H1 (cell line): ENCODE results near the gene OPHN1. TPM values are rescaled to one million over a fixed set of nuclear protein-coding genes. Genes with fewer than 3 reads are reported as not detected.

Experiments used
- CTCF ChIA-PET: fragments of 300-600 bp; sonication (Branson Sonifier 250); formaldehyde crosslinking; loops from one replicate; lab custom pipeline; 2021; ENCODE audit not compliant: partially characterized antibody; lab: Charles Lee
- POLR2A ChIA-PET: fragments of 300-600 bp; sonication (Branson Sonifier 250); formaldehyde crosslinking; loops from one replicate; lab custom pipeline; 2021; ENCODE audit warnings: inconsistent platforms; ENCODE audit not compliant: partially characterized antibody; lab: Charles Lee
- DNase-seq, 2 experiments: peaks; one replicate each; pipeline versions ENCODE4 v3.0.0 to v3.0.0-alpha.2; 2010 to 2022; ENCODE audit warnings: low spot score in 2 of 2, low read depth in 1 of 2, mixed read lengths in 1 of 2
- FAIRE-seq: peaks from 2 replicates; lab custom pipeline; 2011; peaks lifted over from hg19 to GRCh38; lab: Jason Lieb, UNC
- H2AFZ ChIP-seq: 2 replicates; pipeline ENCODE4 v1.8.1; 2012; ENCODE audit warnings: low read length, inconsistent platforms
- H2AK5ac ChIP-seq: 2 replicates; pipeline ENCODE4 v1.6.1; 2013; ENCODE audit warnings: low read depth, low read length
- H2BK120ac ChIP-seq: replicated peaks from 2 replicates; pipeline ENCODE3; 2013; ENCODE audit warnings: low read depth, low read length, inconsistent platforms
- H2BK12ac ChIP-seq: 2 replicates; pipeline ENCODE4 v1.6.1; 2013; ENCODE audit warnings: low read depth, low read length
- H2BK15ac ChIP-seq: 2 replicates; pipeline ENCODE4 v1.6.1; 2013; ENCODE audit warnings: low read length
- H2BK20ac ChIP-seq: 2 replicates; pipeline ENCODE4 v1.6.1; 2013; ENCODE audit warnings: low read length
- H2BK5ac ChIP-seq: 2 replicates; pipeline ENCODE4 v1.6.1; 2013; ENCODE audit warnings: low read depth, low read length
- H3K14ac ChIP-seq: 2 replicates; pipeline ENCODE4 v1.6.1; 2013; ENCODE audit warnings: inconsistent platforms; ENCODE audit not compliant: insufficient read length
- H3K18ac ChIP-seq: 2 replicates; pipeline ENCODE4 v1.6.1; 2013; ENCODE audit warnings: low read length; ENCODE audit errors: extremely low read depth
- H3K23ac ChIP-seq: 2 replicates; pipeline ENCODE4 v1.6.1; 2013; ENCODE audit warnings: inconsistent platforms; ENCODE audit not compliant: insufficient read length
- H3K23me2 ChIP-seq: 2 replicates; pipeline ENCODE4 v1.6.1; 2013; ENCODE audit warnings: low read depth, low read length
- H3K27ac ChIP-seq: 2 replicates; pipeline ENCODE4 v1.6.1; 2011; ENCODE audit warnings: low read depth, low read length, inconsistent platforms
- H3K27me3 ChIP-seq, 4 experiments: replicated peaks in 1 of 4; 1 replicate in 1 of 4; 2 replicates in 3 of 4; pipeline versions ENCODE4 v1.6.1 to v1.8.1; 2011 to 2013; ENCODE audit warnings: low read length in 3 of 4, mild to moderate bottlenecking in 3 of 4, inconsistent platforms in 2 of 4, mixed read lengths in 2 of 4, moderate library complexity in 1 of 4; ENCODE audit not compliant: control insufficient read depth in 3 of 4, insufficient read depth in 3 of 4; ENCODE audit errors: extremely low read depth in 1 of 4
- H3K36me3 ChIP-seq, 4 experiments: 2 replicates each; pipeline versions ENCODE4 v1.6.1 to v1.8.1; 2011 to 2013; ENCODE audit warnings: mild to moderate bottlenecking in 4 of 4, low read length in 3 of 4, moderate library complexity in 2 of 4, control low read depth in 1 of 4, inconsistent platforms in 1 of 4; ENCODE audit not compliant: insufficient read depth in 4 of 4, control insufficient read depth in 2 of 4
- H3K4ac ChIP-seq: replicated peaks from 2 replicates; pipeline ENCODE3; 2013; ENCODE audit warnings: low read length, low read depth, mixed read lengths, inconsistent platforms; ENCODE audit not compliant: insufficient read length
- H3K4me1 ChIP-seq, 4 experiments: replicated peaks in 1 of 4; 1 replicate in 1 of 4; 2 replicates in 3 of 4; pipeline versions ENCODE4 v1.6.1 to v1.8.1; 2011 to 2013; ENCODE audit warnings: low read length in 3 of 4, inconsistent platforms in 2 of 4, mixed read lengths in 1 of 4; ENCODE audit not compliant: insufficient read depth in 4 of 4, control insufficient read depth in 3 of 4
- H3K4me2 ChIP-seq, 2 experiments: 2 replicates each; pipeline versions ENCODE4 v1.6.1 to v1.8.1; 2011 to 2013; ENCODE audit warnings: low read depth in 2 of 2, low read length in 2 of 2, control low read depth in 1 of 2, inconsistent platforms in 1 of 2, mild to moderate bottlenecking in 1 of 2; ENCODE audit not compliant: insufficient read depth in 1 of 2
- H3K4me3 ChIP-seq, 4 experiments: fragments of 200-600, 300-600 bp in 1 of 4; sonication (generic), shearing (Covaris generic), sonication (Bioruptor Twin) in 1 of 4; 2 replicates each; pipeline versions ENCODE4 v1.5.1 to v1.8.1; 2011 to 2016; ENCODE audit warnings: low read length in 4 of 4, low read depth in 3 of 4, control low read depth in 2 of 4, inconsistent platforms in 2 of 4, mild to moderate bottlenecking in 2 of 4, mixed read lengths in 1 of 4, moderate library complexity in 1 of 4; ENCODE audit not compliant: insufficient read depth in 2 of 4; ENCODE audit errors: extremely low read depth in 1 of 4
- H3K56ac ChIP-seq: replicated peaks from 2 replicates; pipeline ENCODE3; 2013; ENCODE audit warnings: low read depth, mild to moderate bottlenecking, mixed read lengths, low read length, inconsistent platforms; ENCODE audit not compliant: insufficient read length
- H3K79me1 ChIP-seq: 2 replicates; pipeline ENCODE4 v1.6.1; 2013; ENCODE audit warnings: low read depth, low read length, control low read depth
- H3K79me2 ChIP-seq, 2 experiments: 2 replicates each; pipeline versions ENCODE4 v1.6.1 to v1.8.1; 2012 to 2013; ENCODE audit warnings: low read length in 2 of 2, mild to moderate bottlenecking in 2 of 2, inconsistent platforms in 1 of 2; ENCODE audit not compliant: insufficient read depth in 2 of 2, control insufficient read depth in 1 of 2
- H3K9ac ChIP-seq, 4 experiments: replicated peaks in 1 of 4; 1 replicate in 1 of 4; 2 replicates in 3 of 4; pipeline versions ENCODE4 v1.6.1 to v1.8.1; 2011 to 2013; ENCODE audit warnings: low read depth in 3 of 4, low read length in 3 of 4, control low read depth in 2 of 4, mild to moderate bottlenecking in 2 of 4, moderate library complexity in 2 of 4, inconsistent platforms in 1 of 4; ENCODE audit errors: extremely low read depth in 1 of 4
- H3K9me3 ChIP-seq, 2 experiments: 2 replicates each; pipeline versions ENCODE4 v1.6.1 to v1.8.1; 2012 to 2013; ENCODE audit warnings: mild to moderate bottlenecking in 2 of 2, moderate library complexity in 2 of 2, control low read depth in 1 of 2, inconsistent platforms in 1 of 2, low read depth in 1 of 2, low read length in 1 of 2, mixed read lengths in 1 of 2; ENCODE audit not compliant: insufficient read depth in 2 of 2
- H4K20me1 ChIP-seq, 2 experiments: replicated peaks in 1 of 2; 2 replicates each; pipeline versions ENCODE3 to v1.8.1; 2011 to 2013; ENCODE audit warnings: inconsistent platforms in 2 of 2, low read length in 2 of 2, mild to moderate bottlenecking in 1 of 2; ENCODE audit not compliant: insufficient read depth in 2 of 2, control insufficient read depth in 1 of 2
- H4K5ac ChIP-seq: 2 replicates; pipeline ENCODE4 v1.6.1; 2013; ENCODE audit warnings: low read length, low read depth, mixed read lengths, inconsistent platforms; ENCODE audit not compliant: insufficient read length
- H4K8ac ChIP-seq: 2 replicates; pipeline ENCODE4 v1.8.0; 2013; ENCODE audit warnings: mild to moderate bottlenecking, moderate library complexity, low read length, inconsistent platforms; ENCODE audit not compliant: insufficient read depth; ENCODE audit errors: extremely low read depth
- H4K91ac ChIP-seq: replicated peaks from 2 replicates; pipeline ENCODE3; 2013; ENCODE audit warnings: low read length, mixed read lengths, inconsistent platforms; ENCODE audit not compliant: insufficient read length
- BCL11A ChIP-seq, 2 experiments: IDR thresholded peaks; one replicate each; pipeline ENCODE4 v1.6.1; 2011; ENCODE audit warnings: low read depth in 2 of 2, low read length in 2 of 2, mild to moderate bottlenecking in 2 of 2
- CBX8 ChIP-seq: fragments of 300-800, 300-1000 bp; sonication (generic); IDR thresholded peaks from 2 replicates; pipeline ENCODE4 v1.7.1; 2016; ENCODE audit warnings: low read depth, low read length, borderline replicate concordance
- CTBP2 ChIP-seq: IDR thresholded peaks from 2 replicates; pipeline ENCODE4 v1.7.0; 2011; ENCODE audit warnings: borderline replicate concordance, mild to moderate bottlenecking, moderate library complexity, mixed read lengths, low read length; ENCODE audit not compliant: insufficient read depth, insufficient read length
- CTCF ChIP-seq, 3 experiments: IDR thresholded peaks; 1 replicate in 2 of 3; 2 replicates in 1 of 3; pipeline versions ENCODE4 v1.5.1 to v1.6.1; 2011; ENCODE audit warnings: low read length in 3 of 3, mild to moderate bottlenecking in 3 of 3, inconsistent platforms in 2 of 3, low read depth in 1 of 3, moderate library complexity in 1 of 3; ENCODE audit not compliant: insufficient read depth in 1 of 3; ENCODE audit errors: control extremely low read depth in 1 of 3
- EZH2 ChIP-seq: fragments of 200-600 bp; sonication (generic); IDR thresholded peaks from 2 replicates; pipeline ENCODE4 v1.7.1; 2012; ENCODE audit warnings: low read depth, mild to moderate bottlenecking, moderate library complexity, low read length, inconsistent platforms; ENCODE audit not compliant: severe bottlenecking
- JUND ChIP-seq: IDR thresholded peaks from 2 replicates; pipeline ENCODE4 v1.6.1; 2011; ENCODE audit warnings: mild to moderate bottlenecking, improper control_type of control experiment, low read length
- KDM1A ChIP-seq: fragments of 200-600, 300-600 bp; sonication (generic); IDR thresholded peaks from 2 replicates; pipeline ENCODE4 v1.7.1; 2016; ENCODE audit warnings: mild to moderate bottlenecking, low read length, borderline replicate concordance
- NRF1 ChIP-seq: IDR thresholded peaks from 2 replicates; pipeline ENCODE4 v1.6.1; 2011; ENCODE audit warnings: mild to moderate bottlenecking, low read depth, low read length, improper control_type of control experiment
- SP2 ChIP-seq: IDR thresholded peaks from 2 replicates; pipeline ENCODE4 v1.6.1; 2012; ENCODE audit warnings: mild to moderate bottlenecking, low read length, inconsistent platforms
- WGBS, 2 experiments: shearing (Covaris generic) in 1 of 2; methylation state at CpG; one replicate each; pipeline versions ENCODE4 v1.1.6 to v1.1.7; 2013 to 2015; ENCODE audit warnings: low lambda C conversion rate in 2 of 2, mixed read lengths in 2 of 2, inconsistent platforms in 1 of 2, low coverage in 1 of 2, missing lambda C conversion rate in 1 of 2; ENCODE audit not compliant: insufficient replicate concordance in 2 of 2, insufficient coverage in 1 of 2, insufficient read length in 1 of 2; ENCODE audit errors: extremely low coverage in 1 of 2, missing lambda C conversion rate in 1 of 2; 5-methylcytosine and 5-hydroxymethylcytosine counted together
- polyA plus RNA-seq, 7 experiments: library from polyadenylated mRNA; depleted of rRNA in 3 of 7; stranded (reverse) in 5 of 7; unstranded in 2 of 7; fragments of >200 nt in 5 of 7; fragments of 200-250 nt in 2 of 7; gene quantifications; 1 replicate in 5 of 7; 2 replicates in 1 of 7; 4 replicates in 1 of 7; pipeline versions ENCODE4 v1.2.1 to v1.2.3, GENCODE V29; 2011 to 2013; ENCODE audit warnings: missing spikeins in 2 of 7, mixed read lengths in 2 of 7
- total RNA-seq: library from RNA; stranded (reverse); fragmentation: NEBNext Ultra II Directional; extraction: Animal tissue kit (Norgen Biotek cat#: 25700); gene quantifications from 2 replicates; pipeline ENCODE4 v1.2.1, GENCODE V29; 2021

Gene OPHN1
- total and polyA plus RNA-seq, 2 of the 8 experiments (the other 6 are each of a cell fraction or from before 2014, with no cell fraction given), result 1.2 to 3.5 TPM

GRCh38 chrX:68398291-68398690 lies 35.0 kb downstream of the OPHN1 start:
- no peak overlapping the region for H3K56ac ChIP-seq
- no peaks in the 10 kb centered on the region for H3K36me3 ChIP-seq
- H4K8ac ChIP-seq, result no peak overlapping the region
- H3K4me3 ChIP-seq, result no peak overlapping the region
- H3K4me1 ChIP-seq, result no peaks in the 10 kb centered on the region
- no peak overlapping the region for H2AK5ac ChIP-seq
- H4K5ac ChIP-seq, result no peak overlapping the region
- H3K4me2 ChIP-seq, result no peak overlapping the region
- no peak overlapping the region for H3K9ac ChIP-seq
- ChIA-PET POLR2A (no interaction called here), CTCF (no interaction called here)
- H3K18ac ChIP-seq, result no peak overlapping the region
- no peaks in the 10 kb centered on the region for H3K9me3 ChIP-seq
- H2AFZ ChIP-seq, result no peak overlapping the region
- no peaks in the 10 kb centered on the region for H4K20me1 ChIP-seq
- no peaks in the 10 kb centered on the region for H3K79me1 ChIP-seq
- H3K4ac ChIP-seq, result no peak overlapping the region
- no peaks in the 10 kb centered on the region for H3K27me3 ChIP-seq
- H3K14ac ChIP-seq, result no peak overlapping the region
- FAIRE-seq, result no peak
- H4K91ac ChIP-seq, result no peak overlapping the region
- no peak overlapping the region for H2BK120ac ChIP-seq
- 92% methylated on average over 3 of the region's 3 CpGs; no CpG with 5 or more reads in 1 of the 2 experiments for WGBS, 2 experiments
- H3K23ac ChIP-seq, result no peak overlapping the region
- no peak overlapping the region for H2BK12ac ChIP-seq
- H2BK5ac ChIP-seq, result no peak overlapping the region
- H3K79me2 ChIP-seq, result no peaks in the 10 kb centered on the region
- DNase-seq, result no peak
- H2BK15ac ChIP-seq, result no peak overlapping the region
- no peak for TF ChIP-seq BCL11A (IDR thresholded peaks at IDR 0.05; ENCODE audit: low read depth in 2 of 2, low read length in 2 of 2)
- TF ChIP-seq CTCF (IDR thresholded peaks at IDR 0.05; ENCODE audit: control extremely low read depth in 1 of 3, insufficient read depth in 1 of 3, low read depth in 1 of 3, low read length in 3 of 3), result no peak
- no peak for TF ChIP-seq NRF1
- TF ChIP-seq CTBP2, result no peak
- TF ChIP-seq CBX8, result no peak
- no peak for TF ChIP-seq SP2
- no peak for TF ChIP-seq KDM1A
- TF ChIP-seq JUND, result no peak
- TF ChIP-seq EZH2, result no peak
- TF ChIP-seq, all 59 proteins: peak for 0
- H3K23me2 ChIP-seq, result no peaks in the 10 kb centered on the region
- no peak overlapping the region for H2BK20ac ChIP-seq
- no peak overlapping the region for H3K27ac ChIP-seq
